ENCODE measurements around the gene EIF1B. TPM values are rescaled to one million over a fixed set of nuclear protein-coding genes. Genes with fewer than 3 reads are reported as not detected.

Gene EIF1B
- total and polyA plus RNA-seq, 2 of the 13 experiments (the other 11 are each of a cell fraction or from before 2014, with no cell fraction given): 12.7 to 29.1 TPM

DNA sequence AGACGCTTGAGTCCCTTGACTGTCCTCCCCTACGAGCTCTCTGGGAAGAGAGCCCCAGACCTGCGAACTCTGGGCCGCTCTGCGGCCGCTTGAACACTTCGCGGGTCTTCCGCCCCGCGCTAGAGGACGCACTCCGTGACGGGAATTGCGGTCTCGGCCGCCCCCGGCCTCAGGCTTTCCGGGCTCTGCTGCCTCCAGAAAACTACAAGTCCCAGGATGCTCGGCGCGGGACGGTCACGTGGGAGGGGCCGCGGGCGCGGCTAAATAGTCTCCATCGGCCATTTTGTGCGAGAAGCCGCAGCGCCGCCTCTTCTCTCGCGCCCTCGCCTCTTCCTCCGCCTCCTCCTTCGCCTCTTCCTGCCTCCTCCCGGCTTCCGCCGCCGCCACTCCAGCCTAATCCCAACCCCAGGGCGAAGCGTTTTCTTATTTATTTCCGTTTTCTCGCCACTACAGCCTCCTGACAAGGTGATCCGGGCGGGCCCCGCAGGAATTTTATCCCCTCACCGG is at the start of gene EIF1B (continued):
- TF ChIP-seq, protein P1, sequence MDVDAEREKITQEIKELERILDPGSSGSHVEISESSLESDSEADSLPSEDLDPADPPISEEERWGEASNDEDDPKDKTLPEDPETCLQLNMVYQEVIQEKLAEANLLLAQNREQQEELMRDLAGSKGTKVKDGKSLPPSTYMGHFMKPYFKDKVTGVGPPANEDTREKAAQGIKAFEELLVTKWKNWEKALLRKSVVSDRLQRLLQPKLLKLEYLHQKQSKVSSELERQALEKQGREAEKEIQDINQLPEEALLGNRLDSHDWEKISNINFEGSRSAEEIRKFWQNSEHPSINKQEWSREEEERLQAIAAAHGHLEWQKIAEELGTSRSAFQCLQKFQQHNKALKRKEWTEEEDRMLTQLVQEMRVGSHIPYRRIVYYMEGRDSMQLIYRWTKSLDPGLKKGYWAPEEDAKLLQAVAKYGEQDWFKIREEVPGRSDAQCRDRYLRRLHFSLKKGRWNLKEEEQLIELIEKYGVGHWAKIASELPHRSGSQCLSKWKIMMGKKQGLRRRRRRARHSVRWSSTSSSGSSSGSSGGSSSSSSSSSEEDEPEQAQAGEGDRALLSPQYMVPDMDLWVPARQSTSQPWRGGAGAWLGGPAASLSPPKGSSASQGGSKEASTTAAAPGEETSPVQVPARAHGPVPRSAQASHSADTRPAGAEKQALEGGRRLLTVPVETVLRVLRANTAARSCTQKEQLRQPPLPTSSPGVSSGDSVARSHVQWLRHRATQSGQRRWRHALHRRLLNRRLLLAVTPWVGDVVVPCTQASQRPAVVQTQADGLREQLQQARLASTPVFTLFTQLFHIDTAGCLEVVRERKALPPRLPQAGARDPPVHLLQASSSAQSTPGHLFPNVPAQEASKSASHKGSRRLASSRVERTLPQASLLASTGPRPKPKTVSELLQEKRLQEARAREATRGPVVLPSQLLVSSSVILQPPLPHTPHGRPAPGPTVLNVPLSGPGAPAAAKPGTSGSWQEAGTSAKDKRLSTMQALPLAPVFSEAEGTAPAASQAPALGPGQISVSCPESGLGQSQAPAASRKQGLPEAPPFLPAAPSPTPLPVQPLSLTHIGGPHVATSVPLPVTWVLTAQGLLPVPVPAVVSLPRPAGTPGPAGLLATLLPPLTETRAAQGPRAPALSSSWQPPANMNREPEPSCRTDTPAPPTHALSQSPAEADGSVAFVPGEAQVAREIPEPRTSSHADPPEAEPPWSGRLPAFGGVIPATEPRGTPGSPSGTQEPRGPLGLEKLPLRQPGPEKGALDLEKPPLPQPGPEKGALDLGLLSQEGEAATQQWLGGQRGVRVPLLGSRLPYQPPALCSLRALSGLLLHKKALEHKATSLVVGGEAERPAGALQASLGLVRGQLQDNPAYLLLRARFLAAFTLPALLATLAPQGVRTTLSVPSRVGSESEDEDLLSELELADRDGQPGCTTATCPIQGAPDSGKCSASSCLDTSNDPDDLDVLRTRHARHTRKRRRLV (CRISPR knock-in tag; IDR thresholded peaks at IDR 0.05): peak; percentile 62; the same call in 1 of the 2 replicates
- TF ChIP-seq ZNF333 (CRISPR knock-in tag; IDR thresholded peaks at IDR 0.05; ENCODE audit: borderline replicate concordance) (0 out of 2 replicates have a peak, but pooled peaks have one; percentile 50), PHF8 (CRISPR knock-in tag; IDR thresholded peaks at IDR 0.05) (peak; percentile 68), ETV6 (CRISPR knock-in tag; conservative IDR thresholded peaks at IDR 0.05) (0 out of 2 replicates have a peak, but pooled peaks have one; percentile 21), SP1 (IDR thresholded peaks at IDR 0.05) (no peak), SP1 (CRISPR knock-in tag; IDR thresholded peaks at IDR 0.05) (no peak), GTF3A (CRISPR knock-in tag; conservative IDR thresholded peaks at IDR 0.05) (no peak), SMC3 (IDR thresholded peaks at IDR 0.05; ENCODE audit: low read length) (no peak; the same call in 1 of the 2 replicates), ZNF790 (CRISPR knock-in tag; IDR thresholded peaks at IDR 0.05; ENCODE audit: borderline replicate concordance) (no peak; the same call in 1 of the 2 replicates), SNAPC2 (CRISPR knock-in tag; IDR thresholded peaks at IDR 0.05) (no peak), DPF2 (CRISPR knock-in tag; IDR thresholded peaks at IDR 0.05; ENCODE audit: borderline replicate concordance, low read depth) (no peak), ZNF484 (CRISPR knock-in tag; IDR thresholded peaks at IDR 0.05; ENCODE audit: borderline replicate concordance, low read depth) (no peak), SIX4 (CRISPR knock-in tag; IDR thresholded peaks at IDR 0.05) (no peak), NFKB2 (CRISPR knock-in tag; IDR thresholded peaks at IDR 0.05; ENCODE audit: borderline replicate concordance) (peak; percentile 61; the same call in 1 of the 2 replicates), MED8 (CRISPR knock-in tag; IDR thresholded peaks at IDR 0.05; ENCODE audit: insufficient replicate concordance) (peak; percentile 51), NFRKB (IDR thresholded peaks at IDR 0.05) (no peak), ZBTB38 (CRISPR knock-in tag; IDR thresholded peaks at IDR 0.05) (peak; percentile 44; the same call in 1 of the 2 replicates), ZBTB7B (CRISPR knock-in tag; IDR thresholded peaks at IDR 0.05) (0 out of 2 replicates have a peak, but pooled peaks have one; percentile 26), MTA3 (CRISPR knock-in tag; IDR thresholded peaks at IDR 0.05) (no peak), SMAD1 (CRISPR knock-in tag; IDR thresholded peaks at IDR 0.05; ENCODE audit: borderline replicate concordance, low read depth) (no peak), REPIN1 (CRISPR knock-in tag; IDR thresholded peaks at IDR 0.05; ENCODE audit: borderline replicate concordance, low read depth) (0 out of 2 replicates have a peak, but pooled peaks have one; percentile 30), KAT2B (IDR thresholded peaks at IDR 0.05; ENCODE audit: borderline replicate concordance, low read depth, low read length) (no peak), EED (CRISPR knock-in tag; IDR thresholded peaks at IDR 0.05) (no peak), FOXP1 (IDR thresholded peaks at IDR 0.05) (no peak), FOXP1 (CRISPR knock-in tag; IDR thresholded peaks at IDR 0.05) (no peak), AGO1 (IDR thresholded peaks at IDR 0.05; ENCODE audit: low read depth, low read length, poor library complexity, severe bottlenecking) (no peak), ZNF615 (CRISPR knock-in tag; IDR thresholded peaks at IDR 0.05; ENCODE audit: borderline replicate concordance) (no peak)
- TF ChIP-seq, protein P2, sequence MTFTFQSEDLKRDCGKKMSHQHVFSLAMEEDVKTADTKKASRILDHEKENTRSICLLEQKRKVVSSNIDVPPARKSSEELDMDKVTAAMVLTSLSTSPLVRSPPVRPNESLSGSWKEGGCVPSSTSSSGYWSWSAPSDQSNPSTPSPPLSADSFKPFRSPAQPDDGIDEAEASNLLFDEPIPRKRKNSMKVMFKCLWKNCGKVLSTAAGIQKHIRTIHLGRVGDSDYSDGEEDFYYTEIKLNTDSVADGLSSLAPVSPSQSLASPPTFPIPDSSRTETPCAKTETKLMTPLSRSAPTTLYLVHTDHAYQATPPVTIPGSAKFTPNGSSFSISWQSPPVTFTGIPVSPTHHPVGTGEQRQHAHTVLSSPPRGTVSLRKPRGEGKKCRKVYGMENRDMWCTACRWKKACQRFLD (CRISPR knock-in tag; IDR thresholded peaks at IDR 0.05; ENCODE audit: borderline replicate concordance): no peak

Measured in HepG2 (cell line).